ENCODE results near the gene COPG1. TPM values are rescaled to one million over a fixed set of nuclear protein-coding genes. Genes with fewer than 3 reads are reported as not detected.

The COPG1 gene
- total and polyA plus RNA-seq, 9 donors, result 49.2 to 147 (median 115) TPM

- WGBS, 3 donors, result 79 to 96% (median 90%) methylated on average over 3 of the region's 3 CpGs
- intact Hi-C loops (cut with DNase I), result no loop called here
- DNase-seq, result no peak
- Histone ChIP-seq H3K9me3 (no peaks in the 10 kb centered on the region), H3K36me3 (no peaks in the 10 kb centered on the region), H3K4me1 (ENCODE audit: insufficient read depth) (no peaks in the 10 kb centered on the region), H3K27me3 (no peaks in the 10 kb centered on the region), H3K27ac (no peak overlapping the region), H3K4me3 (no peak overlapping the region)
- TF ChIP-seq POLR2A (IDR thresholded peaks at IDR 0.05) (no peak), EP300 (IDR thresholded peaks at IDR 0.05) (no peak)
- TF ChIP-seq, protein P1, sequence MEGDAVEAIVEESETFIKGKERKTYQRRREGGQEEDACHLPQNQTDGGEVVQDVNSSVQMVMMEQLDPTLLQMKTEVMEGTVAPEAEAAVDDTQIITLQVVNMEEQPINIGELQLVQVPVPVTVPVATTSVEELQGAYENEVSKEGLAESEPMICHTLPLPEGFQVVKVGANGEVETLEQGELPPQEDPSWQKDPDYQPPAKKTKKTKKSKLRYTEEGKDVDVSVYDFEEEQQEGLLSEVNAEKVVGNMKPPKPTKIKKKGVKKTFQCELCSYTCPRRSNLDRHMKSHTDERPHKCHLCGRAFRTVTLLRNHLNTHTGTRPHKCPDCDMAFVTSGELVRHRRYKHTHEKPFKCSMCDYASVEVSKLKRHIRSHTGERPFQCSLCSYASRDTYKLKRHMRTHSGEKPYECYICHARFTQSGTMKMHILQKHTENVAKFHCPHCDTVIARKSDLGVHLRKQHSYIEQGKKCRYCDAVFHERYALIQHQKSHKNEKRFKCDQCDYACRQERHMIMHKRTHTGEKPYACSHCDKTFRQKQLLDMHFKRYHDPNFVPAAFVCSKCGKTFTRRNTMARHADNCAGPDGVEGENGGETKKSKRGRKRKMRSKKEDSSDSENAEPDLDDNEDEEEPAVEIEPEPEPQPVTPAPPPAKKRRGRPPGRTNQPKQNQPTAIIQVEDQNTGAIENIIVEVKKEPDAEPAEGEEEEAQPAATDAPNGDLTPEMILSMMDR (IDR thresholded peaks at IDR 0.05), result no peak
Measured at GRCh38 chr3:129325383-129325782, 76.0 kb downstream of the COPG1 start.

DNA sequence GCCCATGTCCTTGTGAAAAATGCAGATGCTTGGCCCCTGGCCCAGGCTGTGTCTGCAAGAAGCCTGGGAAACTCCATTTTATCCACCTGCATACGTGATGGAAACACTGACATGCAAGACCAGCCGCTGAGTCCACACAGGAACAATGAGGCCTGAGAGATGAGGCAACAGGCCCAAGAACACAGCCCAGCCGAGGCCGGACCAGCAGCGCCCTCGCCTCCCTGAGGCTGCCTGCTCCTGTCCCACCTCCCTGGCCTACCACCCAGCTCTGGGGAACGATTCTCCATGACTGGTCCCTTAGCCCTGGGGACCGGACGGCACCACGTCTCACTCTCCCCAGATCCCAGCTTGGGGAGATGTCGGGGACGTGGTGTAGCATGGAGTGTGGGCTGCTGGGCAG lies 76.7 kb downstream of the COPG1 start:
- DNase-seq, result no peak
- 79 to 85% (median 81%) methylated on average over 12 of the region's 12 CpGs for WGBS, 3 donors
- Histone ChIP-seq H3K27ac (no peak overlapping the region), H3K9me3 (no peaks in the 10 kb centered on the region), H3K36me3 (no peaks in the 10 kb centered on the region), H3K27me3 (no peaks in the 10 kb centered on the region), H3K4me3 (no peak overlapping the region), H3K4me1 (ENCODE audit: insufficient read depth) (no peaks in the 10 kb centered on the region)
- intact Hi-C loops (cut with DNase I), result no loop called here
- no peak for TF ChIP-seq EP300 (IDR thresholded peaks at IDR 0.05)
- no peak for TF ChIP-seq POLR2A (IDR thresholded peaks at IDR 0.05)
- TF ChIP-seq, protein P1 (IDR thresholded peaks at IDR 0.05), result no peak

GRCh38 chr3:129326595-129326994 lies 77.2 kb downstream of the COPG1 start:
- Histone ChIP-seq H3K9me3 (no peaks in the 10 kb centered on the region), H3K4me1 (ENCODE audit: insufficient read depth) (no peaks in the 10 kb centered on the region), H3K4me3 (no peak overlapping the region), H3K27ac (no peak overlapping the region), H3K27me3 (no peaks in the 10 kb centered on the region), H3K36me3 (no peaks in the 10 kb centered on the region)
- intact Hi-C loops (cut with DNase I), result no loop called here
- DNase-seq, result no peak
- TF ChIP-seq EP300 (IDR thresholded peaks at IDR 0.05) (no peak), POLR2A (IDR thresholded peaks at IDR 0.05) (no peak)
- TF ChIP-seq, protein P1 (IDR thresholded peaks at IDR 0.05), result no peak
- 69 to 77% (median 77%) methylated on average over 11 of the region's 11 CpGs for WGBS, 3 donors

Small RNAs within 50 kb of the gene (microRNA-seq; reads per million reads assigned to microRNA genes)
- 0 to 0.75 (median 0.16) reads per million in 3 donors for gene MIR6826

Small RNAs within 50 kb of the gene (small RNA-seq; reads per million reads assigned to genes)
- gene MIR6826 (not detected), gene RPS27P12 (not detected)

Other genes with a start within 250 kb of the COPG1 start
- 10 to 100 TPM in 1 of 7 donors, 1 to 10 TPM in 6; 3.7 to 15.5 (median 7.8) TPM for gene EFCC1, start 248.3 kb upstream of the COPG1 start, total RNA-seq
- gene EFCC1, start 248.3 kb upstream of the COPG1 start, polyA plus RNA-seq, result 10 to 100 TPM in 1 of 2 donors, 1 to 10 TPM in 1; 5.2 to 11.2 TPM
- not detected for gene GP9, start 188.8 kb upstream of the COPG1 start, total RNA-seq
- not detected for gene GP9, start 188.8 kb upstream of the COPG1 start, polyA plus RNA-seq
- 10 to 100 TPM; 10.9 to 37.7 (median 24.8) TPM for gene RAB43, start 127.8 kb upstream of the COPG1 start, total RNA-seq
- 10 to 100 TPM in 1 of 2 donors, under 1 TPM in 1; 0.88 to 22.3 TPM for gene RAB43, start 127.8 kb upstream of the COPG1 start, polyA plus RNA-seq
- gene ISY1, start 88.5 kb upstream of the COPG1 start, total RNA-seq, result 10 to 100 TPM; 13.1 to 36.6 (median 28.5) TPM
- gene ISY1, start 88.5 kb upstream of the COPG1 start, polyA plus RNA-seq, result 10 to 100 TPM; 31.7 to 45.3 TPM
- gene CNBP, start 65.7 kb upstream of the COPG1 start, total RNA-seq, result 100 to 1,000 TPM; 383 to 530 (median 467) TPM
- 100 to 1,000 TPM; 408 to 540 TPM for gene CNBP, start 65.7 kb upstream of the COPG1 start, polyA plus RNA-seq
- gene HMCES, start 29.3 kb downstream of the COPG1 start, total RNA-seq, result 10 to 100 TPM; 15.5 to 44.5 (median 35.2) TPM
- 10 to 100 TPM; 27.5 to 44.3 TPM for gene HMCES, start 29.3 kb downstream of the COPG1 start, polyA plus RNA-seq
- 1 to 10 TPM in 6 of 7 donors, under 1 TPM in 1; 0.94 to 8.4 (median 1.7) TPM for gene EFCAB12, start 179.0 kb downstream of the COPG1 start, total RNA-seq
- gene EFCAB12, start 179.0 kb downstream of the COPG1 start, polyA plus RNA-seq, result under 1 TPM; 0.53 to 0.67 TPM
- 10 to 100 TPM; 26.8 to 60.0 (median 29.4) TPM for gene MBD4, start 190.3 kb downstream of the COPG1 start, total RNA-seq
- 10 to 100 TPM; 19.5 to 28.0 TPM for gene MBD4, start 190.3 kb downstream of the COPG1 start, polyA plus RNA-seq
- gene IFT122, start 190.6 kb downstream of the COPG1 start, total RNA-seq, result 10 to 100 TPM; 27.7 to 58.1 (median 46.7) TPM
- gene IFT122, start 190.6 kb downstream of the COPG1 start, polyA plus RNA-seq, result 10 to 100 TPM; 20.8 to 32.6 TPM